C1 segment of cervical spinal cord (tissue), 14 donors: ENCODE results near the gene CHD3.
"Not testable (repeated sequence)": the region's sequence is repeated elsewhere in the genome, so short reads cannot be mapped to it uniquely, and the experiment has no call there.

Experiments used
- DNase-seq, 14 donors: peaks; one replicate each; lab custom pipeline; 2025; lab: John Stamatoyannopoulos, UW

CHD3 gene

GRCh38 chr17:7849751-7850504 is 38.7 kb upstream of the CHD3 start:
- DNase-seq: no peak

- no peak for DNase-seq
Observed at GRCh38 chr17:7850701-7851437, 37.7 kb upstream of the CHD3 start.

- DNase-seq: peak in 13 of 14 donors; percentile 46 to 90 (median 73)
Observed at GRCh38 chr17:7851438-7852261, 36.9 kb upstream of the CHD3 start.

GRCh38 chr17:7852262-7852670 is 36.3 kb upstream of the CHD3 start:
- no peak for DNase-seq

GRCh38 chr17:7852919-7853690 is 35.5 kb upstream of the CHD3 start:
- no peak for DNase-seq

- no peak for DNase-seq
Observed at GRCh38 chr17:7853691-7854038, 34.9 kb upstream of the CHD3 start.

GRCh38 chr17:7854078-7854777 is 34.4 kb upstream of the CHD3 start:
- no peak for DNase-seq

GRCh38 chr17:7854851-7855659 is 33.5 kb upstream of the CHD3 start, which contains the start of gene TMEM88:
Gene TMEM88 (plus strand): TSS chr17:7855066. CDS start chr17:7855075, 9 bp downstream.
- DNase-seq: no peak

- no peak for DNase-seq
Observed at GRCh38 chr17:7855660-7856010, 33.0 kb upstream of the CHD3 start.

GRCh38 chr17:7856011-7856810 is 32.4 kb upstream of the CHD3 start:
- no peak for DNase-seq

- DNase-seq: peak; percentile 95 to 100 (median 99)
Observed at GRCh38 chr17:7856811-7857712, 31.5 kb upstream of the CHD3 start, which contains the start of gene NAA38. Gene NAA38 (minus strand): TSS chr17:7857559. CDS start chr17:7857463, 96 bp downstream.

- peak; percentile 52 to 99 (median 90) for DNase-seq
Observed at GRCh38 chr17:7857713-7858521, 30.7 kb upstream of the CHD3 start, which contains the start of gene CYB5D1. Gene CYB5D1 (plus strand): TSS chr17:7858003. CDS start chr17:7858135, 132 bp downstream.

GRCh38 chr17:7858522-7858810 is 30.1 kb upstream of the CHD3 start:
- DNase-seq: no peak

GRCh38 chr17:7859028-7859427 is 29.6 kb upstream of the CHD3 start:
- DNase-seq: no peak

GRCh38 chr17:7862692-7863437 is 25.7 kb upstream of the CHD3 start:
- DNase-seq: peak in 2 of 14 donors; percentile 13 to 20

GRCh38 chr17:7864384-7864783 is 24.2 kb upstream of the CHD3 start:
- DNase-seq: not testable (repeated sequence)
